WERI-Rb-1 (cell line): ENCODE data around the gene ITGB4.

Experiments
- DNase-seq: peaks from one replicate; pipeline ENCODE4 v3.0.0-alpha.2; 2020
- H3K27ac ChIP-seq: fragments of 250-450 bp; sonication (Bioruptor Pico); 2 replicates; pipeline ENCODE4 v1.5.1; 2020; ENCODE audit warnings: mild to moderate bottlenecking, moderate library complexity
- H3K27me3 ChIP-seq: fragments of 250-450 bp; sonication (Bioruptor Pico); 2 replicates; pipeline ENCODE4 v1.5.1; 2021; ENCODE audit warnings: mild to moderate bottlenecking, low read depth, moderate library complexity; ENCODE audit not compliant: insufficient read depth, severe bottlenecking
- H3K36me3 ChIP-seq: fragments of 250-450 bp; sonication (Bioruptor Pico); 2 replicates; pipeline ENCODE4 v1.5.1; 2020; ENCODE audit warnings: mild to moderate bottlenecking, moderate library complexity
- H3K4me3 ChIP-seq: 2 replicates; pipeline ENCODE4 v1.5.1; 2011; ENCODE audit warnings: low read depth, mild to moderate bottlenecking, control low read depth, low read length
- H3K9me3 ChIP-seq: fragments of 250-450 bp; sonication (Bioruptor Pico); 2 replicates; pipeline ENCODE4 v1.5.1; 2021; ENCODE audit warnings: mild to moderate bottlenecking, moderate library complexity; ENCODE audit not compliant: severe bottlenecking
- CTCF ChIP-seq: IDR thresholded peaks from 2 replicates; pipeline ENCODE4 v1.5.1; 2011; ENCODE audit warnings: low read depth, mild to moderate bottlenecking, control low read depth, inconsistent platforms, low read length

Gene ITGB4

GRCh38 chr17:75799402-75799801 lies 78.1 kb downstream of the ITGB4 start:
- H3K9me3 ChIP-seq: no peaks in the 10 kb centered on the region
- H3K27ac ChIP-seq: no peak overlapping the region
- no peaks in the 10 kb centered on the region for H3K27me3 ChIP-seq
- no peak for TF ChIP-seq CTCF
- no peak overlapping the region for H3K4me3 ChIP-seq
- DNase-seq: no peak
- peaks cover 60% of the 10 kb centered on the region for H3K36me3 ChIP-seq

GRCh38 chr17:75803883-75804282 lies 82.6 kb downstream of the ITGB4 start:
- Histone ChIP-seq H3K27ac (no peak overlapping the region), H3K4me3 (no peak overlapping the region), H3K27me3 (no peaks in the 10 kb centered on the region), H3K9me3 (no peaks in the 10 kb centered on the region), H3K36me3 (peaks cover 22% of the 10 kb centered on the region)
- no peak for TF ChIP-seq CTCF
- DNase-seq: no peak

- no peak overlapping the region for H3K27ac ChIP-seq
- H3K9me3 ChIP-seq: no peaks in the 10 kb centered on the region
- no peak overlapping the region for H3K4me3 ChIP-seq
- peaks cover 33% of the 10 kb centered on the region for H3K36me3 ChIP-seq
- TF ChIP-seq CTCF: no peak
- no peaks in the 10 kb centered on the region for H3K27me3 ChIP-seq
- DNase-seq: no peak
Measured at GRCh38 chr17:75806822-75807500, 85.7 kb downstream of the ITGB4 start.
